GM18507 (cell line): ENCODE measurements around the gene PRTFDC1.

Experiments used
- DNase-seq: peaks from one replicate; pipeline ENCODE4 v3.0.0; 2011; ENCODE audit warnings: low read depth; ENCODE audit not compliant: insufficient read length; ENCODE audit errors: extremely low spot score
- FAIRE-seq: peaks from 2 replicates; lab custom pipeline; 2011; peaks lifted over from hg19 to GRCh38; lab: Jason Lieb, UNC

PRTFDC1 gene

GRCh38 chr10:24885551-24886289 lies 66.7 kb downstream of the PRTFDC1 start:
- DNase-seq (no peak), FAIRE-seq (no peak)

GRCh38 chr10:24884793-24885192 lies 67.6 kb downstream of the PRTFDC1 start:
- DNase-seq: no peak
- FAIRE-seq: no peak

GRCh38 chr10:24884316-24884715 lies 68.1 kb downstream of the PRTFDC1 start:
- DNase-seq (no peak), FAIRE-seq (no peak)

DNA sequence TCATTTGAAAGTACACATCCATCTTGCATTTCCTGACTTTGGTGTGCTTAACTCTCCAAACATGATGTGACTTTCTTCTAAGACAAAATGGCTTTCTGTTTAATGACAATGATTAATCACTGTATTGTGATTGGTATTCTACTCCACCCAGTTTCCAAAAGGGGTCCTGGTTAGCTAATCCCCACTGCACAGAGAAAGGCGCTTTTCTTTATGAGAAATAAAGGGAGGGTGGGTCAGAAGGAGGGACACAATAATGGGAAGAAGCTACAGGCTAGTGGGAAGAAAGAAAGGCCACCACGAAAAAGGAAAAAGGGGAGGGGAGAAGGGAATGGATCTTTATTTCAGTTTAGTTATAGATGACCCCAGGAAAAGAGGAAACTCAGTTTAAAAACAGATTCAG lies 69.2 kb downstream of the PRTFDC1 start:
- FAIRE-seq: no peak
- no peak for DNase-seq

DNA sequence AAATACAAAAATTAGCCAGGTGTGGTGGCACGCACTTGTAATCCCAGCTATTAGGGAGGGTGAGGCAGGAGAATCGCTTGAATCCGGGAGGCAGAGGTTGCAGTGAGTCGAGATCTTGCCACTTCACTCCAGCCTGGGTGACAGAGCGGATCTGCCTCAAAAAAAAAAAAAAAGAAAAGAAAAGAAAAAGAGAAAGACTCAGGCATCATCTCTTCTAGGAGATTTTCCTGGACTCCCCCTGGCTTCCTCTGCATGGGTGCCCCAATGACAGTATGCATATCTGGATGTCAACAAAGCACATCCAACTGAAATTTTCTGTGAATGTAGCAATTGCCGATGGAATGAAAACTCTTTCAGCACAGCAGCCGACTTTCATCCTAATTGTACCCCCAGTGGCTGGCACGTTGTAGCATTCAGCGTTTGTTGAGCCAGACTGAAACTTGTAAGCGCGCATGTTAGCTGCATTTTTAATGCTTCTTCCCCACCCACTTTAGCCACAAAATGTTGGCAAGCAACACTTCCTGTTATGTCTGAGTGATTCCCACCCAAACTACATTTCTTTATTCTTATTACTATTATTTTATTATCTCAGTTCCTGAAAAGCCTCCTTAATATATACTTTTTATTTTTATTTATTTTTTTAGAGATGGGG lies 70.2 kb downstream of the PRTFDC1 start:
- FAIRE-seq: peak; percentile 63
- no peak for DNase-seq

DNA sequence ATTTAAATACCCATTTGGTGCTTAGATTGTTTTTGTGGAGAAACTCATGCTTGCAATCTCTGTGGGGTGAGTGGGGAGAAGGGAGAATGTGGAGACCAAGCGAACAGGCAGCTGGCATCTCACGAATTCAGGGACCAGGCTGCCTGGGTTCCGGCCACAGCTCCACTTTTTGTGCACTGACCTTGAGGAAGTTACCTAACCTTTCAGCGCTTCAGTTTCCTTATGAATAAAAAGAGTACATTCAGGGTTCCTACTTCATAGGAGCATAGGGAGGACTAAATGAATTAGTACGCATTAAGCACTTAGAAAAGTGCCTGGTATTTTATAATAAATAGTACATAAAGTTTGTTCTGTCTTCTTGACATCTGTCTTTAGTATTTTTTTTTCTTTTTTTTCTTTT lies 72.5 kb downstream of the PRTFDC1 start:
- no peak for FAIRE-seq
- no peak for DNase-seq

GRCh38 chr10:24874133-24874532 lies 78.3 kb downstream of the PRTFDC1 start:
- FAIRE-seq (no peak), DNase-seq (no peak)

GRCh38 chr10:24873281-24873683 lies 79.1 kb downstream of the PRTFDC1 start:
- DNase-seq (no peak), FAIRE-seq (no peak)

DNA sequence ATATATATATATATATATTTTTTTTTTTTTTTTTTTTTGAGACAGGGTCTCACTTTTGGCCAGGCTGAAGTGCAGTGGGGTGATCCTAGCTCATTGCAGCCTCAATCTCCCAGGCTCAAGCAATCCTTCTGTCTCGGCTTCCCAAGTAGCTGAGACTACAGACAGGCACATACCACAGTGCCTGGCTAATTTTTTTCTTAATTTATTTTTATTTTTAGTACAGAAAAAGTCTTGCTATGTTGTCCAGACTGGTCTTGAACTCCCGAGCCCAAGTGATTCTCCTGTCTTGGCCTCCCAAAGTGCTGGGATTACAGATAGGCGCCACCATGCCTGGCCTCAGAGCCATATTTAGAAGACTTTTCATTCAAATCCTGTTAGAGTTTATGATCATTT lies 79.6 kb downstream of the PRTFDC1 start:
- no peak for DNase-seq
- no peak for FAIRE-seq

DNA sequence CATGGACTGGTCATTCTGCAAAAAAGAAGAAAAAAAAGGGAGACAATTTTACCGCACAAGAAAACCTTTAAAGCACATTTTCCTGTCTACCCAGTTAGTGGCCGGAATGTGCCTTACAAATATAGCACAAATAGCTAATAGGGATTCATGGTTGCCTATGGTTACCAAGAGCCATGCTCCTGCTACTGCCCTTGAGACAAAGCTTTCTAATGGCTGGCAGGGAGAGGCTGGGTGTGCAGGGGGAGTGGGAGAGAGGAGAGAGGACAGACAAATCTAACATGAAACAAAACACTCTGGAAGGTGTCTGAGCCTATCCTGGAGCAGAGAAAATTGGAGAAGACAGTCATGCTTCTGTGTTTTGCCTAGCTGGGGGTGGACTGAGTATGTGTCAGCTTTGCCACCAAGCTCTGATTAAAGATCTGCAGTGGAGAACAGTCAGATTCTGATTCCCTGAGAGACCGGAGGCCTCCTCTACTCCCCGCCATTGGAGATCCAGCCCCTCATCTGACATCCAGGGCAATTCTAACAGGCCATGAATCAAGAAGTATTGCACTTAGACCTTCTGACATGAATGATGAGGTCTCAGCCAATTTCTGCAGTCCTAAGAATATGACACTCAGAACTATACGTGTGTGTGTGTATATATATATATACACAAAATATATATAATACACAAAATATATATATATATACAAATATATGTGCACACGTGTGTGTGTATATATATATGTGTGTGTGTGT lies 80.2 kb downstream of the PRTFDC1 start:
- FAIRE-seq (no peak), DNase-seq (no peak)

DNA sequence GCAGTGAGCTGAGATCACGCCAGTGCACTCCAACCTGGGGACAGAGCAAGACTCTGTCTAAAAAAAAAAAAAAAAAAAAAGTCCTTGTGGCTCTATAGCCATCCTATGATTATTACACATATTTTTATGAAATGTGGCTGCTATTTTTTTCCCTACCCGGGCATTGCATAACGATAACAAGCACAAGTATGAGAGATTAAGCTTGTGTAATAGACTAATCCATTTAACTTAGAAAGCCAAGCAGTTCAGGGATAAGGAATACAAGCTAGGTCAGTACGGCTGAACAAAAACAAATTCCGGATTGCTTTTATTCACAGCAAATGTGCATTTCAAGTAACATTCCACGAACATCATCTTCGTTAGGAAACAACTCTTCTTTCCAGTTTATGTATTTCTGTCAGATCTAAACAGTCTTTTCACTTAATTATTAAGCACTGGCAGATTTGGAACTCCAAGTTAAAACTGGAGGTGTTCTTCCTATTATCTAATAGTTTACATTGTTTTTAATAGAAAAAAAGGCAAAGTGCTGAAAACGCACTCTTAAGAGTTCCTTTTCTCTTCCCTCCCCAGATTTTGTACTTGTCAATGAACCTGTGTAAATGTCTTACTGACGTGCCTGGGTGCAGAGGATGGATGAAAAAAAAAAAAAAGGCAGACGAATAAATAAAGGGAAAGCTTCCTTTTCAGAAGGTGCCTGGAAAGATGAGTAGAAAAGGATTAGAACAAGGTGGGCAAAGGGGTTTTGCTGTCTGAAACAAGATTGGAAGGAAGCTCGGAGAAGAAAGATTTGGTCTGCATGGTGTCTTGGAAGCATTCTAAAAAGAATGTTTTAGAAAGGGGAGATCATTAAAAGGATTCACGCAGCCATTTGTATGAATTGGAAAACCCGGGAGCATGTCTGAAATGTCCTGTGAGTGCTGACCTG lies 81.1 kb downstream of the PRTFDC1 start:
- no peak for DNase-seq
- FAIRE-seq: no peak

DNA sequence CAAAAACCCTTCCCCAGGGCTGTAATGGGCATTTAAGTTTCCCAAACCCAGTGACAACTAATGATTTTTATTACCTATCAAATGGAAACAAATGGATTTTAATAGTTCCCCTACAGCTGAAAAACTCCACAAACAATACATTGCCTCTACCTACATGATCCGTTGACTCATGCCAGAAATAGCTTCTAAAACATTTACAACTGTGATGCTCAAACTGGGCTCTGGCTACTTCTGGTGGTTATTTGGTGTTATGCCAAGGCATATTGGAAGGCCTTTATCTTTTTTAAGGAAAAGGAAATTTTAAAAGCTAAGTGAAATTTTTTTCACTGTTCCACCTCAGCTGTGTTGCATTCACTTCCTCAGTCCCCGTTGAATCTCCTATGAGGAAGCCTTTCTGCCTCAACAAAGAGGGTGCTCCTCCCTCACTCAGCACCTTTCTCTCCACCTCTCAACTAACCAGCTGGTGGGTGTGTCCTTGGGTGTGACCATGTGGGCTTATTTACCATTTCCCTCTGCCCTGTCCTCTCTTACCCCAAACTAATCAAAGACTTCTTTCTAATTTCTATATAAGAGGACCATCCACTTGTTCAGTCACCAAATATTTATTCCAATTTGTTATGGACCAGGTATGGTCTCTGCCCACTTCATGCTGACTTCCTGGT lies 82.9 kb downstream of the PRTFDC1 start:
- DNase-seq (no peak), FAIRE-seq (no peak)

- no peak for FAIRE-seq
- no peak for DNase-seq
These were observed 85.5 kb downstream of the PRTFDC1 start for GRCh38 chr10:24866604-24867583.

GRCh38 chr10:24865783-24866182 lies 86.6 kb downstream of the PRTFDC1 start:
- DNase-seq (no peak), FAIRE-seq (no peak)

DNA sequence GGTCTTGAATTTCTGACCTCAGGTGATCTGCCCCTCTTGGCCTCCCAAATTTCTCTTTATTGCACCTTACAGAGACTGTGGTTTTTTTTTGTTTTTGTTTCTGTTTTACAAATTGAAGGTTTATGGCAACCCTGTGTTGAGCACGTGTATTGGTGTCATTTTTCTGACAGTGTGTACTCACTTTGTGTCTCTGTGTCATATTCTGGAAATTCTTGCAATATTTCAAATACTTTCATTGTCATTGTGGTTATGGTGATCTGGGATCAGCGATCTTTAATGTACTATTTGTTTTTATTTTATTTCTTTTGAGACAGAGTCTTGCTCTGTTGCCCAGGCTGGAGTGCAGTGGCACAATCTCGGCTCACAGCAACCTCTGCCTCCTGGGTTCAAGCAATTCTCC lies 89.8 kb downstream of the PRTFDC1 start:
- FAIRE-seq (no peak), DNase-seq (no peak)

DNA sequence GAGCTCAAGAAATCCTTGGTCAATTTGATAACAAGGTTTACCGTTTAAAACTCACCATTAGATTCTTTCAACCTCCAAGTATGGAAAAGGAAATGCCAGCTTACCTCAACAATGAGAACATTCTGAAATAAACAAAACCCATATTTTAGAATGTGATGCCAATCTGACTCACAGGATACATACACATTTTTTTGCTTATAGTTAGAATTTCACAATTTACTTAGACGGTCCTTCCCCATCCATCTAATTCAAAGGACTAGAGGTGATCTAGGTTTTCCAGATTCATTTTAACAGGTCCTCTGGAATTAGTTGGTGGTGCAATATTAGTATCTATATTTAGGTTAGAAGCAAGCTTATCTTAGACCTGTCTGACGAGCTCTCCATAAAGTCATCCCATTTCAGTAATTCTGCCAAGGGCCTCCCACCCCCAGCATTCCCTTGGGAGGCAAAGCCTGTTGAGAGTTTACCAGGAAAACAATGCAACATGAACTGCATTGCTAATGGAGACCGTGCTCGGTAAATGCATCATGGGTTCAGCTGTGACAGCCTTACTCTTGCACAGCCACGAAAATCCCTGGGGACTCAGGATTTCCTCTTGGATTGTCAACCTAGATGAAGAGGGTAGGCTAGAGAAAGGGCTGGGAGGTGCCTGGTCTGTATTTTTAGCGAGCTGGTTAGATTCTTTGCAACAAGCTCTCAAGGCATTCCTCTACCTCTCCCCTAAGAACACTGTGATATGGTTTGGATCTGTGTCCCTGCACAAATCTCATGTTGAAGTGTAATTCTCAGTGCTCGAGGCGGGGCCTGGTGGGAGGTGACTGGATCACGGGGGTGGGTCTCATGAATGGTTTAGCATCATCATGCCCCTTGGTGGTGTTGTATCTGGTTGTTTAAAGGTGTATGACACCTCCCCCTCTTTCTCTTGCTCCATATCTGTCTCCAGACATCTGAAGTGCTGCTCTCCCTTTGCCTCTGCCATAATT lies 93.8 kb downstream of the PRTFDC1 start:
- DNase-seq (no peak), FAIRE-seq (no peak)
